ENCODE data around the gene POU2F1.

Gene POU2F1

GRCh38 chr1:167467126-167467710 lies 246.5 kb downstream of the POU2F1 start:
- DNase-seq (ENCODE audit: low spot score) = no peak

- DNase-seq (ENCODE audit: low spot score) = no peak
Measured at GRCh38 chr1:167467752-167468151, 247.1 kb downstream of the POU2F1 start.

- no peak for DNase-seq (ENCODE audit: low spot score)
Measured at GRCh38 chr1:167469280-167469965, 248.7 kb downstream of the POU2F1 start.

GRCh38 chr1:167471568-167471967 lies 250.9 kb downstream of the POU2F1 start:
- DNase-seq (ENCODE audit: low spot score) = no peak

GRCh38 chr1:167472752-167473521 lies 252.3 kb downstream of the POU2F1 start:
- no peak for DNase-seq (ENCODE audit: low spot score)

GRCh38 chr1:167473761-167474160 lies 253.1 kb downstream of the POU2F1 start:
- no peak for DNase-seq (ENCODE audit: low spot score)

GRCh38 chr1:167474191-167474641 lies 253.5 kb downstream of the POU2F1 start:
- no peak for DNase-seq (ENCODE audit: low spot score)

GRCh38 chr1:167476061-167476460 lies 255.4 kb downstream of the POU2F1 start:
- DNase-seq (ENCODE audit: low spot score) = no peak

Measured in COLO829 (cell line).